LNCAP (cell line): Measurements from ENCODE around the gene KCTD16.

Source experiments
- TF ChIP-seq, protein P1 (sequence below): fragments of 450-650 bp; IDR thresholded peaks from 2 replicates; pipeline ENCODE4 v1.5.1; 2017; ENCODE audit warnings: mild to moderate bottlenecking

The KCTD16 gene

DNA sequence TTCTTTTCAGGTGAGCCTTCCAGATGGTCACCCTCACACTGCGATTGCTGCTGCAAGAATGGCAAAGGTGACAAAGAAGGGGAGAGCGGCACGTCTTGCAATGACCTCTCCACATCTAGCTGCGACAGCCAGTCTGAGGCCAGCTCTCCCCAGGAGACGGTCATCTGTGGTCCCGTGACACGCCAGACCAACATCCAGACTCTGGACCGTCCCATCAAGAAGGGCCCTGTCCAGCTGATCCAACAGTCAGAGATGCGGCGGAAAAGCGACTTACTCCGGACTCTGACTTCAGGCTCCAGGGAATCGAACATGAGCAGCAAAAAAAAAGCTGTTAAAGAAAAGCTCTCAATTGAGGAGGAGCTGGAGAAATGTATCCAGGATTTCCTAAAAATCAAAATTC, 303.0 kb downstream of the KCTD16 start:
- TF ChIP-seq, protein P1, sequence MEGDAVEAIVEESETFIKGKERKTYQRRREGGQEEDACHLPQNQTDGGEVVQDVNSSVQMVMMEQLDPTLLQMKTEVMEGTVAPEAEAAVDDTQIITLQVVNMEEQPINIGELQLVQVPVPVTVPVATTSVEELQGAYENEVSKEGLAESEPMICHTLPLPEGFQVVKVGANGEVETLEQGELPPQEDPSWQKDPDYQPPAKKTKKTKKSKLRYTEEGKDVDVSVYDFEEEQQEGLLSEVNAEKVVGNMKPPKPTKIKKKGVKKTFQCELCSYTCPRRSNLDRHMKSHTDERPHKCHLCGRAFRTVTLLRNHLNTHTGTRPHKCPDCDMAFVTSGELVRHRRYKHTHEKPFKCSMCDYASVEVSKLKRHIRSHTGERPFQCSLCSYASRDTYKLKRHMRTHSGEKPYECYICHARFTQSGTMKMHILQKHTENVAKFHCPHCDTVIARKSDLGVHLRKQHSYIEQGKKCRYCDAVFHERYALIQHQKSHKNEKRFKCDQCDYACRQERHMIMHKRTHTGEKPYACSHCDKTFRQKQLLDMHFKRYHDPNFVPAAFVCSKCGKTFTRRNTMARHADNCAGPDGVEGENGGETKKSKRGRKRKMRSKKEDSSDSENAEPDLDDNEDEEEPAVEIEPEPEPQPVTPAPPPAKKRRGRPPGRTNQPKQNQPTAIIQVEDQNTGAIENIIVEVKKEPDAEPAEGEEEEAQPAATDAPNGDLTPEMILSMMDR, result no peak

DNA sequence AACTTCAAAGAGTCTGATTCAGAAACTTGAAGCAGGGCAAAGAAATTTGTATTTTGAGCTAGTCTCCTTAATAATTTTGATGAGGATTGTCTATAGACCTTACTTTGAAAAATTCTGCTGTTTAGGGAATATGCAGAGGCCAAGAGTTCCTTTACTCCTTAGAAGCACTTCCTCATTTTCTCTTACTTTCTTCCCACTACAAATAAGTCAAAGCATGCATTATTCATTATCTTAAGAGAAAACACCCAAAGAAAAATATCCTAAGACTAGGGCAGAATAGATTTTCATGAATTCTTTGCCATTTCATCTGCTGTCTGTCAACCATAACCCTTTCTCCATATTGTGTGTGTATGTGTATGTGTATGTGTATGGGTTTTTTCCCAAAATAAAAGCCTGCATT, 307.9 kb downstream of the KCTD16 start:
- TF ChIP-seq, protein P1, result no peak

DNA sequence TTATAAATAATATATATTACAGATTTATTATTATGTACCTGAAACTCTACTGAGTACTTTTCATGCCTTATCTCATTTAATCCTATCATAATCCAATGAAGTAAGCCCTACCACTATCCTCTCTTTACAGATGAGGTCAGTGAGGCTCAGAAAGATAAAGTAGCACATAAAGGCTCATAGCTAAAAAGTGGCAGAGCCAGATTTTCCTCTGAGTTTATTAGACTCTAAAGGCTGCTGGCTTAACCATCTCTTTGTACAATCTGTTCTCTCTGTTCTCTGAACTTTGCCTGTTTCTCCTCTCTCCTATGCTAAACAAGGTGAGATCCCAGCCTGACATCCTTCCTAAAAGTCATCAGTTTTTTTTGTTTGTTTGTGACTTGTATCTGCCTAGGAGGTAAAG, 311.2 kb downstream of the KCTD16 start:
- TF ChIP-seq, protein P1, result no peak

DNA sequence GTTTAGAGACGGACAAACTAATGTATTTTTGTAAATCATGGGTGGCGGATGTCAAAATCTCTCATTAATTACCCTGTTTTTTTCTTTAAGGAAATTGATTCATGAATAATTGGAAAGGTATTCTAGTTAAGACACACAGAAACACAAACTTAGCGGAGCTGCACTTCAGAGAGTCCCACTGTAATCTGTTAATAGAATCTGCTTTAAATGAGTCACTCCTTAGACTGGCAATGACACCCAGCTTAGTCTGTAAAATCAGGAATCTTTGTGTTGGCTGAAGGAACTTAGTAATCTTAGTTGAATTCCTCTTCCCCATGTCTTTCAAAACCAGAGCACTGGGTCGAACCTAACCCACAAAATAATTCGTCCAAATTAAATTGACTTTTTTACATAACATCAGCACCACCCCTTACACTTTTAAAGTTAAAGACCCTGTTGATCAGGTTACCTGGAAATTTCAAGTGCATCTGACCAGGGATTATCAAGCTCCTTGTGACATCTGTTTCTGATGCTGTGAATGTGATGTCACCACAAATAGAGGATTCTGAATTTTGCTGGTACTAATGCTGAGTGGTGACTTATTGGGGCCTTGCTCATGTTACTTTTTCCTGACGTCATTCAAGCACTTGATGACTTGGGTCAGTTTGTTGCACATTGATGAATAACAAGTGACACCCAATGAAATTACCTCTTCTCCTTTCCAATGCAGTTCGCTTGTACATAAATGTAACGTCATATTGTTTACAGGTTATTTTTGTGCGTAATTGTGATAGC, 313.6 kb downstream of the KCTD16 start:
- TF ChIP-seq, protein P1, result no peak

DNA sequence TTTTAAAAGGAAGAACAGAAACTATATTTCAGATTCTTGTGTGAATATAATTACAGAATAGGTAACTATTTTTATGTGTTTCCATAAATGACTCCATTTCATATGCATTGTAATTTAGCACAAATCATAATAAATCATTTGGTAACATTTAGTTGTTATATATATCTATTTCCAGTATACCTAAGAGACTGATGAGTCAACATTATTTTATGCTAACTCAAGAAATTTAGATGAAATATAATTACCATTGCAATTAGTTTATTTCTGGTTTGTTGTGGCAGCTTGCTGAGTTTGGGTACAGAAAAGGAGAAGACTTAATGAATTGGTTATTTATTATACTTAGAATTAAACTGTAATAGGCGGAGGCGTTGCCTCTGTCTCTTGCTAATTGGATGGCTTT, 314.9 kb downstream of the KCTD16 start:
- TF ChIP-seq, protein P1, result no peak

DNA sequence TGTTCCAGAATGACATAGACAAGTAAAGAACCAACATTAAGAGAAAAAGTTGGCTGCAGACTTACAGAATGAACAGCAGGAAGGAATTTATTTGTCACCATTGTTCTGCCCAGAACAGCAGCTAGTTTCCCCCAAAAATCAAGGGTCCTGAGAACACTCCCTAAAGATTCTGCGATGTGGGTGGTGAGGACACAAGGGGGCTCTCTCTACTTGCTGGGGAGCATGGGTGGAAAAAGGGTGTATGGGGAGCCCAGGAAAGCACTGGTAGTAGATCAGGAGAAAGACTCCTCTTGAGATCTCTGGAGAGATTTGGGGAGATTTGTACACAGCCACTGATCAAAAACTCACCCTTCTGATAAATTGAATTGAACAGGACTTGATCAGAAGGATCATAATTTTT, 316.5 kb downstream of the KCTD16 start:
- TF ChIP-seq, protein P1, result no peak

DNA sequence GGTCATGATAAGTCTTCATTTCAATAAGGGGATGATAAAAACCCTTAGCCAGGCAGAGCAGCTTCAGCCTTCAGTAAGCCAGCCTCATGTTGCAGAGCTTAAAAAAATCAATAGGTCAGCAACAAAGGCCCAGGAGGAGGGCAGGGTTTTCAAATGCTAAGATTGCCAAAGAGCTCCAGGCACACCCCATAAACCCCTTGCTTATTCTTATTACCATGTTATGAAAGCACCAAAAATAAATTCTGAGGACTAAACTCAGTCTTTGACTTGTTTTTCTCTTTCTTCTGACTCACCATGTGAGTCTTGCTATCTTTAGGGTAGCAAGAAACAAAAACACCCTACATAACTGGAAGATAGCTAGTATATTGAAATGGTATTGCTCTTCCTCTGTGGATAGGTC, 317.1 kb downstream of the KCTD16 start:
- TF ChIP-seq, protein P1, result no peak

DNA sequence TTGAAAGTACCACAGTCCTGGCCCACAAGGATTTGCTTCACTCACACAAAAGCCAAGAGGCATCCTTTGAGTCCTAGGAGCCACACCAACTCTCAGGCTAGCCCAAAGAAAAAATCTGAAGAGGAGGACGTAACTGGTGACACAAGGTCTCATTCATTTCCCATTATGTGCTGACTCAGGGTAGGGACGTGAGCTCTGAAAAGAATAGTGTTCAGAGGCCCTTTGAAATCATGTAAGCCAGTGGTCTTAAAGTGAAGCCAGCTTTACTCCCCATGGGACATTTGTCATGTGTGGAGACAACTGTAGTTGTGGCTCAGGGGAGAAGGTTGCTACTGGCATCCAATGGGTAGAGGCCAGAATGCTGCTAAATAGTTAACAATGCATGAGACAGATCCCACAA, 332.4 kb downstream of the KCTD16 start:
- TF ChIP-seq, protein P1, result no peak
